ENCODE results near the gene C6orf47.

Gene C6orf47

GRCh38 chr6:31627690-31628287 lies 32.8 kb downstream of the C6orf47 start:
- H3K4me3 ChIP-seq (replicated peaks in 1 of 2; ENCODE audit: low read depth in 2 of 2, low read length in 2 of 2), result no peak overlapping the region
- TF ChIP-seq CTCF (IDR thresholded peaks at IDR 0.05; ENCODE audit: low read depth, low read length), result no peak
- DNase-seq (ENCODE audit: low read depth in 2 of 2), result no peak

GRCh38 chr6:31626952-31627351 lies 33.6 kb downstream of the C6orf47 start:
- H3K4me3 ChIP-seq (replicated peaks in 1 of 2; ENCODE audit: low read depth in 2 of 2, low read length in 2 of 2), result no peak overlapping the region
- TF ChIP-seq CTCF (IDR thresholded peaks at IDR 0.05; ENCODE audit: low read depth, low read length), result no peak
- DNase-seq (ENCODE audit: low read depth in 2 of 2), result no peak

GRCh38 chr6:31624070-31624469 lies 36.5 kb downstream of the C6orf47 start:
- DNase-seq (ENCODE audit: low read depth in 2 of 2), result no peak

GRCh38 chr6:31622684-31623091 lies 37.9 kb downstream of the C6orf47 start:
- TF ChIP-seq CTCF (IDR thresholded peaks at IDR 0.05; ENCODE audit: low read depth, low read length), result no peak
- H3K4me3 ChIP-seq (replicated peaks in 1 of 2; ENCODE audit: low read depth in 2 of 2, low read length in 2 of 2), result peak overlapping the region in 1 of 2 donors; percentile 92

More at GRCh38 chr6:31624070-31624469, 36.5 kb downstream of the C6orf47 start:
- no peak overlapping the region for H3K4me3 ChIP-seq (replicated peaks in 1 of 2; ENCODE audit: low read depth in 2 of 2, low read length in 2 of 2)
- TF ChIP-seq CTCF (IDR thresholded peaks at IDR 0.05; ENCODE audit: low read depth, low read length), result no peak

GRCh38 chr6:31621991-31622390 lies 38.6 kb downstream of the C6orf47 start:
- no peak for DNase-seq (ENCODE audit: low read depth in 2 of 2)
- H3K4me3 ChIP-seq (replicated peaks in 1 of 2; ENCODE audit: low read depth in 2 of 2, low read length in 2 of 2), result peak overlapping the region; percentile 90 to 92
- TF ChIP-seq CTCF (IDR thresholded peaks at IDR 0.05; ENCODE audit: low read depth, low read length), result no peak

More at GRCh38 chr6:31622684-31623091, 37.9 kb downstream of the C6orf47 start:
- no peak for DNase-seq (ENCODE audit: low read depth in 2 of 2)

- DNase-seq (ENCODE audit: low read depth in 2 of 2), result no peak
- no peak for TF ChIP-seq CTCF (IDR thresholded peaks at IDR 0.05; ENCODE audit: low read depth, low read length)
- peak overlapping the region; percentile 90 to 92 for H3K4me3 ChIP-seq (replicated peaks in 1 of 2; ENCODE audit: low read depth in 2 of 2, low read length in 2 of 2)
Measured at GRCh38 chr6:31621320-31621939, 39.1 kb downstream of the C6orf47 start.

Data from cardiac fibroblast (primary cell).